IMR-90 (cell line): ENCODE results near the gene KAZN. TPM values are rescaled to one million over a fixed set of nuclear protein-coding genes. Genes with fewer than 3 reads are reported as not detected.

Source experiments
- ATAC-seq: fragments of 200-7000 bp; cut with Tn5 transposase; 2 replicates; pipeline ENCODE4 v1.9.1; 2020; ENCODE audit warnings: low read depth, mild to moderate bottlenecking, moderate library complexity
- BruUV-seq: library from RNA; stranded (reverse); fragments of 400-500 nt; replicated peaks from 2 replicates; lab custom pipeline; 2021; lab: Mats Ljungman, UMichigan
- CTCF ChIA-PET: fragments of 300-600 bp; formaldehyde crosslinking; extraction: SDS; loops from one replicate; lab custom pipeline; 2021; ENCODE audit warnings: antibody characterized with exemption; lab: Yijun Ruan, JAX
- POLR2A ChIA-PET: fragments of 300-600 bp; sonication (Branson Sonifier 250); formaldehyde crosslinking; loops from one replicate; lab custom pipeline; 2022; ENCODE audit warnings: antibody characterized with exemption; ENCODE audit not compliant: unreplicated experiment; lab: Charles Lee
- DNase-seq: peaks from one replicate; pipeline ENCODE4 v3.0.0; 2013
- H2AFZ ChIP-seq: replicated peaks from 2 replicates; pipeline ENCODE3; 2013; ENCODE audit warnings: low read length, mild to moderate bottlenecking; ENCODE audit not compliant: poor library complexity
- H2AK5ac ChIP-seq: 2 replicates; pipeline ENCODE4 v1.6.1; 2013; ENCODE audit warnings: low read depth, low read length, inconsistent platforms
- H2AK9ac ChIP-seq: replicated peaks from 2 replicates; pipeline ENCODE3; 2013; ENCODE audit warnings: mild to moderate bottlenecking, low read depth, low read length, moderate library complexity; ENCODE audit not compliant: poor library complexity
- H2BK120ac ChIP-seq: 2 replicates; pipeline ENCODE4 v1.6.1; 2013; ENCODE audit warnings: low read depth, low read length, inconsistent platforms
- H2BK15ac ChIP-seq: 3 replicates; pipeline ENCODE4 v1.6.1; 2013; ENCODE audit warnings: low read depth, low read length, inconsistent platforms
- H2BK20ac ChIP-seq: 2 replicates; pipeline ENCODE4 v1.6.1; 2013; ENCODE audit warnings: low read depth, mild to moderate bottlenecking, inconsistent platforms, low read length, moderate library complexity
- H2BK5ac ChIP-seq: 2 replicates; pipeline ENCODE4 v1.6.1; 2013; ENCODE audit warnings: mild to moderate bottlenecking, low read depth, low read length, inconsistent platforms; ENCODE audit not compliant: poor library complexity, severe bottlenecking
- H3K14ac ChIP-seq: replicated peaks from 2 replicates; pipeline ENCODE4 v1.6.1; 2013; ENCODE audit warnings: low read depth, low read length, inconsistent platforms
- H3K18ac ChIP-seq: 2 replicates; pipeline ENCODE4 v1.6.1; 2013; ENCODE audit warnings: low read depth, low read length, control low read depth
- H3K23ac ChIP-seq: 2 replicates; pipeline ENCODE4 v1.6.1; 2013; ENCODE audit warnings: low read depth, low read length, inconsistent platforms
- H3K27ac ChIP-seq: 2 replicates; pipeline ENCODE4 v1.5.1; 2013; ENCODE audit warnings: mild to moderate bottlenecking, control low read depth, low read length; ENCODE audit not compliant: insufficient read depth
- H3K27me3 ChIP-seq: 2 replicates; pipeline ENCODE4 v1.6.1; 2013; ENCODE audit warnings: low read length; ENCODE audit not compliant: control insufficient read depth, insufficient read depth
- H3K36me3 ChIP-seq: 2 replicates; pipeline ENCODE4 v1.6.1; 2013; ENCODE audit warnings: low read length, mixed read lengths; ENCODE audit not compliant: control insufficient read depth, insufficient read depth
- H3K4ac ChIP-seq: 2 replicates; pipeline ENCODE4 v1.6.1; 2013; ENCODE audit warnings: low read depth, low read length, inconsistent platforms
- H3K4me1 ChIP-seq: 2 replicates; pipeline ENCODE4 v1.6.1; 2013; ENCODE audit warnings: low read length, mixed read lengths; ENCODE audit not compliant: control insufficient read depth, insufficient read depth
- H3K4me2 ChIP-seq: 2 replicates; pipeline ENCODE4 v1.6.1; 2013; ENCODE audit warnings: low read depth, mild to moderate bottlenecking, control low read depth, low read length, moderate library complexity
- H3K4me3 ChIP-seq: 2 replicates; pipeline ENCODE4 v1.5.1; 2013; ENCODE audit warnings: low read depth, mild to moderate bottlenecking, control low read depth, low read length, moderate library complexity; ENCODE audit not compliant: insufficient read depth
- H3K56ac ChIP-seq: 2 replicates; pipeline ENCODE4 v1.6.1; 2013; ENCODE audit warnings: low read length, inconsistent platforms; ENCODE audit not compliant: insufficient read depth; ENCODE audit errors: extremely low read depth
- H3K79me1 ChIP-seq, 2 experiments: 2 replicates each; pipeline ENCODE4 v1.6.1; 2013; ENCODE audit warnings: low read length in 2 of 2, inconsistent platforms in 1 of 2, low read depth in 1 of 2
- H3K9ac ChIP-seq: 2 replicates; pipeline ENCODE4 v1.6.1; 2013; ENCODE audit warnings: low read depth, low read length, control low read depth
- H3K9me1 ChIP-seq: 2 replicates; pipeline ENCODE4 v1.6.1; 2013; ENCODE audit warnings: low read length, inconsistent platforms; ENCODE audit not compliant: insufficient read depth
- H3K9me3 ChIP-seq: 2 replicates; pipeline ENCODE4 v1.6.1; 2013; ENCODE audit warnings: low read length; ENCODE audit not compliant: control insufficient read depth, insufficient read depth
- H4K20me1 ChIP-seq: 2 replicates; pipeline ENCODE4 v1.6.1; 2013; ENCODE audit warnings: low read length, inconsistent platforms; ENCODE audit not compliant: insufficient read depth
- H4K5ac ChIP-seq: 2 replicates; pipeline ENCODE4 v1.6.1; 2013; ENCODE audit warnings: mild to moderate bottlenecking, low read depth, low read length, control low read depth
- H4K8ac ChIP-seq, 2 experiments: 2 replicates each; pipeline ENCODE4 v1.6.1; 2013; ENCODE audit warnings: low read depth in 2 of 2, low read length in 2 of 2, control low read depth in 1 of 2, inconsistent platforms in 1 of 2
- H4K91ac ChIP-seq: 2 replicates; pipeline ENCODE4 v1.6.1; 2013; ENCODE audit warnings: low read depth, low read length, inconsistent platforms; ENCODE audit not compliant: insufficient read depth
- BHLHE40 ChIP-seq: fragments of 150-350 bp; IDR thresholded peaks from 2 replicates; pipeline ENCODE4 v1.6.1; 2016; ENCODE audit warnings: mild to moderate bottlenecking, low read depth, low read length
- CEBPB ChIP-seq: IDR thresholded peaks from 2 replicates; pipeline ENCODE4 v1.6.1; 2012; ENCODE audit warnings: low read depth, low read length, improper control_type of control experiment
- CHD1 ChIP-seq: IDR thresholded peaks from 2 replicates; pipeline ENCODE4 v1.6.1; 2012; ENCODE audit warnings: low read depth, low read length, improper control_type of control experiment
- FOS ChIP-seq: fragments of 150-350 bp; IDR thresholded peaks from 2 replicates; pipeline ENCODE4 v1.6.1; 2016; ENCODE audit warnings: low read depth, low read length
- MAFK ChIP-seq: IDR thresholded peaks from 2 replicates; pipeline ENCODE4 v1.6.1; 2012; ENCODE audit warnings: low read depth, low read length, improper control_type of control experiment
- MAZ ChIP-seq: IDR thresholded peaks from 2 replicates; pipeline ENCODE4 v1.6.1; 2012; ENCODE audit warnings: low read depth, mild to moderate bottlenecking, low read length, improper control_type of control experiment, moderate library complexity, borderline replicate concordance
- MXI1 ChIP-seq: IDR thresholded peaks from 2 replicates; pipeline ENCODE4 v1.6.1; 2012; ENCODE audit warnings: low read depth, mild to moderate bottlenecking, low read length, moderate library complexity, borderline replicate concordance
- NFE2L2 ChIP-seq: fragments of 150-350 bp; IDR thresholded peaks from 2 replicates; pipeline ENCODE4 v1.6.1; 2016; ENCODE audit warnings: low read depth, mild to moderate bottlenecking, low read length
- POLR2A ChIP-seq: IDR thresholded peaks from 2 replicates; pipeline ENCODE4 v1.6.1; 2012; ENCODE audit warnings: mild to moderate bottlenecking, low read depth, low read length
- RAD21 ChIP-seq: IDR thresholded peaks from 2 replicates; pipeline ENCODE4 v1.6.1; 2012; ENCODE audit warnings: low read length, improper control_type of control experiment
- RCOR1 ChIP-seq: IDR thresholded peaks from 2 replicates; pipeline ENCODE4 v1.6.1; 2012; ENCODE audit warnings: mild to moderate bottlenecking, low read length, improper control_type of control experiment; ENCODE audit not compliant: insufficient replicate concordance
- RFX5 ChIP-seq: IDR thresholded peaks from 2 replicates; pipeline ENCODE4 v1.8.0; 2012; ENCODE audit warnings: low read depth, mild to moderate bottlenecking, low read length, moderate library complexity
- SMC3 ChIP-seq: fragments of 150-350 bp; IDR thresholded peaks from 2 replicates; pipeline ENCODE4 v1.6.1; 2016; ENCODE audit warnings: low read depth, mild to moderate bottlenecking, antibody characterized with exemption, low read length, moderate library complexity
- WGBS, 2 experiments: methylation state at CpG; one replicate each; pipeline versions ENCODE4 v1.1.5 to v1.1.7; 2013; ENCODE audit warnings: missing lambda C conversion rate in 2 of 2; ENCODE audit not compliant: insufficient read length in 1 of 2; ENCODE audit errors: extremely low coverage in 2 of 2; 5-methylcytosine and 5-hydroxymethylcytosine counted together
- dilution Hi-C: fragments of 300-500 bp; cut with HindIII; formaldehyde crosslinking; loops from one replicate; pipeline ENCODE4 v1.14.3; 2018; ENCODE audit warnings: low sequenced_read_pairs; ENCODE audit not compliant: unreplicated experiment
- in situ Hi-C: fragments of 300-500 bp; cut with MboI; formaldehyde crosslinking; loops from 3 replicates; pipeline ENCODE4 v1.14.3; 2019; ENCODE audit warnings: low sequenced_read_pairs, inconsistent platforms, mixed read lengths
- intact Hi-C: fragments of 100-400 bp; cut with micrococcal nuclease; formaldehyde crosslinking; loops from 2 replicates; pipeline ENCODE4 v1.10.0; 2022
- polyA plus RNA-seq, 3 experiments: library from polyadenylated mRNA; depleted of rRNA; stranded (reverse); fragments of >200 nt; gene quantifications; 2 replicates each; pipeline ENCODE4 v1.2.3, GENCODE V29; 2012; ENCODE audit warnings: low replicate concordance in 1 of 3
- total RNA-seq: library from RNA; depleted of rRNA; stranded (reverse); fragments of >200 nt; gene quantifications from 2 replicates; pipeline ENCODE4 v1.2.3, GENCODE V29; 2012
- TF ChIP-seq, protein P1 (sequence below): conservative IDR thresholded peaks from 2 replicates; pipeline ENCODE4 v1.5.1; 2012; ENCODE audit warnings: mild to moderate bottlenecking, low read depth, low read length, improper control_type of control experiment
- TF ChIP-seq, protein P2 (sequence below): fragments of 150-350 bp; IDR thresholded peaks from 2 replicates; pipeline ENCODE4 v1.6.1; 2017; ENCODE audit warnings: mild to moderate bottlenecking, antibody characterized with exemption, low read length, low read depth
- TF ChIP-seq, protein P3 (sequence below): fragments of 150-350 bp; IDR thresholded peaks from 2 replicates; pipeline ENCODE4 v1.6.1; 2016; ENCODE audit warnings: low read depth, mild to moderate bottlenecking, low read length, moderate library complexity, borderline replicate concordance

The KAZN gene
- total and polyA plus RNA-seq, 2 of the 4 experiments (the other 2 are of a cell fraction) = 5.2 to 10.5 TPM

DNA sequence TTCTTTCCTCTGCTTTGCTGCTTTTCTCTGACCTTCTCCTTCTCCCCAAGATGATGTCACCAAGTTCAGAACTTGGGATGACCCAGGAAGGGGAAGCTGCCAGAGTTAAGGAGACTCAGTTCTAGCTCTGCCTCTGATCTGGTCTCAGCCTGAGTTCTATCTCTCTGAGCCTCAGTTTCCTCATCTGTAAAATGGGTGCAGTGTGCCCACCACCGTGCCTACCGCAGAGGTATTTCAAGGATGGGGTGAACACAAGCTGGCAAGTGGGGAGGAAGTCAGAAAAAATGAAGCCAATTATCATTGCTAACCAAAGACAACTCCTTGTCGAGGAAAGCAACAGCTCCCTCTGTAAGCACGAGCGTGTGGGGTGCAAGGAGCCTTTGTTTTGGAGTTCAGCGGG, 249.7 kb downstream of the KAZN start:
- Histone ChIP-seq H3K4me2 (no peak overlapping the region), H3K79me1 (no peaks in the 10 kb centered on the region), H3K4ac (no peak overlapping the region; the same call in 1 of the 2 replicates), H4K8ac (no peak overlapping the region), H2AK5ac (0 out of 2 replicates have a peak overlapping the region, but pooled peaks have one; percentile 21), H2BK15ac (no peak overlapping the region), H3K14ac (no peak overlapping the region; the same call in 1 of the 2 replicates), H3K18ac (no peak overlapping the region), H3K9me3 (no peaks in the 10 kb centered on the region), H2BK20ac (no peak overlapping the region), H3K27ac (no peak overlapping the region), H3K9me1 (peaks cover 4% of the 10 kb centered on the region; the same call in 1 of the 2 replicates), H2BK5ac (no peak overlapping the region), H4K20me1 (no peaks in the 10 kb centered on the region), H3K27me3 (peaks cover 3% of the 10 kb centered on the region), H3K4me3 (no peak overlapping the region), H4K91ac (no peak overlapping the region), H2AFZ (no peak overlapping the region), H3K4me1 (peaks cover 8% of the 10 kb centered on the region; the same call in 1 of the 2 replicates), H4K5ac (no peak overlapping the region), H3K36me3 (no peaks in the 10 kb centered on the region), H2BK120ac (no peak overlapping the region), H3K9ac (no peak overlapping the region), H3K23ac (no peak overlapping the region), H2AK9ac (no peak overlapping the region), H3K56ac (no peak overlapping the region)
- ChIA-PET CTCF (no interaction called here), POLR2A (no interaction called here)
- in situ Hi-C loops = no loop called here
- 34% methylated on average over 3 of the region's 6 CpGs; no CpG with 5 or more reads in 1 of the 2 experiments for WGBS, 2 experiments
- dilution Hi-C loops = no loop called here
- BruUV-seq = no TSS peak
- intact Hi-C loops = no loop called here
- TF ChIP-seq RFX5 (no peak), NFE2L2 (no peak), MAFK (no peak), CHD1 (no peak), MAZ (no peak), FOS (no peak), POLR2A (no peak), BHLHE40 (no peak), RAD21 (no peak), SMC3 (no peak), CEBPB (no peak), RCOR1 (no peak), MXI1 (no peak)
- TF ChIP-seq, protein P1, sequence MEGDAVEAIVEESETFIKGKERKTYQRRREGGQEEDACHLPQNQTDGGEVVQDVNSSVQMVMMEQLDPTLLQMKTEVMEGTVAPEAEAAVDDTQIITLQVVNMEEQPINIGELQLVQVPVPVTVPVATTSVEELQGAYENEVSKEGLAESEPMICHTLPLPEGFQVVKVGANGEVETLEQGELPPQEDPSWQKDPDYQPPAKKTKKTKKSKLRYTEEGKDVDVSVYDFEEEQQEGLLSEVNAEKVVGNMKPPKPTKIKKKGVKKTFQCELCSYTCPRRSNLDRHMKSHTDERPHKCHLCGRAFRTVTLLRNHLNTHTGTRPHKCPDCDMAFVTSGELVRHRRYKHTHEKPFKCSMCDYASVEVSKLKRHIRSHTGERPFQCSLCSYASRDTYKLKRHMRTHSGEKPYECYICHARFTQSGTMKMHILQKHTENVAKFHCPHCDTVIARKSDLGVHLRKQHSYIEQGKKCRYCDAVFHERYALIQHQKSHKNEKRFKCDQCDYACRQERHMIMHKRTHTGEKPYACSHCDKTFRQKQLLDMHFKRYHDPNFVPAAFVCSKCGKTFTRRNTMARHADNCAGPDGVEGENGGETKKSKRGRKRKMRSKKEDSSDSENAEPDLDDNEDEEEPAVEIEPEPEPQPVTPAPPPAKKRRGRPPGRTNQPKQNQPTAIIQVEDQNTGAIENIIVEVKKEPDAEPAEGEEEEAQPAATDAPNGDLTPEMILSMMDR = no peak
- TF ChIP-seq, protein P2, sequence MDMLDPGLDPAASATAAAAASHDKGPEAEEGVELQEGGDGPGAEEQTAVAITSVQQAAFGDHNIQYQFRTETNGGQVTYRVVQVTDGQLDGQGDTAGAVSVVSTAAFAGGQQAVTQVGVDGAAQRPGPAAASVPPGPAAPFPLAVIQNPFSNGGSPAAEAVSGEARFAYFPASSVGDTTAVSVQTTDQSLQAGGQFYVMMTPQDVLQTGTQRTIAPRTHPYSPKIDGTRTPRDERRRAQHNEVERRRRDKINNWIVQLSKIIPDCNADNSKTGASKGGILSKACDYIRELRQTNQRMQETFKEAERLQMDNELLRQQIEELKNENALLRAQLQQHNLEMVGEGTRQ = no peak
- TF ChIP-seq, protein P3, sequence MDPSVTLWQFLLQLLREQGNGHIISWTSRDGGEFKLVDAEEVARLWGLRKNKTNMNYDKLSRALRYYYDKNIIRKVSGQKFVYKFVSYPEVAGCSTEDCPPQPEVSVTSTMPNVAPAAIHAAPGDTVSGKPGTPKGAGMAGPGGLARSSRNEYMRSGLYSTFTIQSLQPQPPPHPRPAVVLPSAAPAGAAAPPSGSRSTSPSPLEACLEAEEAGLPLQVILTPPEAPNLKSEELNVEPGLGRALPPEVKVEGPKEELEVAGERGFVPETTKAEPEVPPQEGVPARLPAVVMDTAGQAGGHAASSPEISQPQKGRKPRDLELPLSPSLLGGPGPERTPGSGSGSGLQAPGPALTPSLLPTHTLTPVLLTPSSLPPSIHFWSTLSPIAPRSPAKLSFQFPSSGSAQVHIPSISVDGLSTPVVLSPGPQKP = no peak
- ATAC-seq (no peak), DNase-seq (no peak)
